Measurements from ENCODE around the gene VSIR. TPM values are rescaled to one million over a fixed set of nuclear protein-coding genes. Genes with fewer than 3 reads are reported as not detected.

VSIR gene
- total and polyA plus RNA-seq, 2 donors (not counting 1 experiment from before 2014, with no cell fraction given): 40.5 to 61.2 TPM

DNA sequence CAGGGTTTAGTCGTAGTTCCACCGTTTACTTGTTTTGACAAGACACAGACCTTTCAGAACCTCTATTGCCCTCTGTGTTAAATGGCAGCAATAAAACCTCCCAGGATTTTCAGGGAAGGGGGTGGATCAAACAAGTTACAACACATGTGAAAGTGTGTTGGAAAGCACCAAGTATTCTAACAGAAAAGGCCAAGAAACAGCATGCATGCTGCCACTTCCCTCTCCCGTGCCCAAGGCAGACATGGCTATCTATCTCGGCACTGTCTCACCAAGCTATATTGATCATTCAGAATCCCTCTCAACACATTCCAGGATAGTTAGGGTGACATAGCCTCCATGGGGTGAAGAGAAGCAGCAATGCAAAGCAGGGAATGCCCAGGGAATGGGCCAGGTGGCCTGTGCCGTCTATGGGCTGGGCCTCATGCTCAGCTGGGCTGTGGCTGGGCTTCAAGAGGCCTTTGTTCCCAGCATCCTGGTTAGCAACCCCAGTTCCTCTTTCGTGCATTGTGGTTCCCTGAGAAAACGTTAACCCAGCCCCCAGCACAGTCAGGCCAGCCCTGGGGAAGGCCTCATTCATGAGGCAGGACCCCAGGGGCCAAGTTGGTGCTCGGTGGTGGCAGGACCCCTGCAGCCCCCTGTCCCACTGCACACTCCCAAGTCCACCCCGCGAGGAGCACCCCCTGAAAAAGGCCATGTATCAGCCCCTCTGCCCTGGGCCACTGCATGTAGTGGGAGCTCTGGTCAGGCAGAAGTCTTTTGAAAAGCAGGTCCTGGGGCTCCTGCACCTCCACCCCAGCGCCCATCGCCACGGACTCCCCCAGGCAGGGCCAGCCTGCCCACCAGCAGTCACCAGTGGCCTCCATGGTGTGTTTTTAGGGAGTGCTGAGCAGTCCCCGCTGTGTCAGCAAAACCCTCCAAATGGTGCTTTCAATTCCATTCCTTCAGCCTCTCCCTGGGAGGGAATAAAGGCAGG lies 25.5 kb downstream of the VSIR start:
- 25% methylated on average over 8 of the region's 14 CpGs for WGBS (ENCODE audit: insufficient coverage)

More for the DNA sequence above, 25.5 kb downstream of the VSIR start:
- Mint-ChIP-seq H3K4me1 (peaks cover 81% of the 10 kb centered on the region), H3K27ac (peak overlapping the region; percentile 100), H3K9me3 (ENCODE audit: insufficient read depth) (no peaks in the 10 kb centered on the region), H3K4me3 (peak overlapping the region; percentile 84), H3K27me3 (no peaks in the 10 kb centered on the region)
- H3K4me2 ChIP-seq (replicated peaks; ENCODE audit: low read depth, low read length, poor library complexity, severe bottlenecking): peak overlapping the region; percentile 74
- peak overlapping the region; percentile 40 for H3K9ac ChIP-seq (ENCODE audit: low read length)
- ATAC-seq (ENCODE audit: low read depth): peak; percentile 9
- peak; percentile 64 for DNase-seq
- peaks cover 74 to 89% of the 10 kb centered on the region in 2 donors for H3K4me1 ChIP-seq (ENCODE audit: control insufficient read depth in 2 of 2, insufficient read depth in 2 of 2, low read length in 2 of 2)
- ChIA-PET POLR2A (interaction anchor here (1.2 to 2.4 kb wide), 9 partner anchors 9 to 52 kb away, joined by 3 to 9 read pairs (median 6); partner anchors contain the start of gene VSIR), CTCF (interaction anchor here (0.6 to 3.6 kb wide), 15 partner anchors 9 to 980 kb away, joined by 3 to 26 read pairs (median 6); partner anchors contain the start of gene VSIR)
- peak overlapping the region; percentile 30 for H2AFZ ChIP-seq (ENCODE audit: insufficient read depth, low read depth, low read length, poor library complexity, severe bottlenecking)
- intact Hi-C loops (cut with micrococcal nuclease): loop anchor here (1.0 kb wide), 4 partner anchors 21 to 54 kb away; partner anchors contain the start of gene VSIR
- peaks cover 0 to 8% (median 0%) of the 10 kb centered on the region in 3 donors for H3K9me3 ChIP-seq (ENCODE audit: control extremely low read depth in 1 of 3, control insufficient read depth in 2 of 3, insufficient read depth in 1 of 3, low read length in 2 of 3)
- peak overlapping the region; percentile 72 to 84 for H3K27ac ChIP-seq (ENCODE audit: low read length in 2 of 2)
- H3K27me3 ChIP-seq (replicated peaks in 1 of 4; ENCODE audit: control extremely low read depth in 1 of 4, control insufficient read depth in 3 of 4, insufficient read depth in 4 of 4, low read length in 3 of 4): no peaks in the 10 kb centered on the region
- TF ChIP-seq EZH2 (IDR thresholded peaks at IDR 0.05; ENCODE audit: borderline replicate concordance, insufficient read depth, low read depth, low read length, poor library complexity, severe bottlenecking): no peak
- TF ChIP-seq CTCF (IDR thresholded peaks at IDR 0.05): no peak
- no peaks in the 10 kb centered on the region for H3K79me2 ChIP-seq (ENCODE audit: control insufficient read depth, insufficient read depth, low read length)
- H4K20me1 ChIP-seq (ENCODE audit: control insufficient read depth, insufficient read depth, low read length, poor library complexity, severe bottlenecking): no peaks in the 10 kb centered on the region
- peaks cover 0 to 12% of the 10 kb centered on the region in 2 experiments for H3K36me3 ChIP-seq (replicated peaks in 1 of 2; ENCODE audit: control extremely low read depth in 1 of 2, control insufficient read depth in 1 of 2, extremely low read depth in 1 of 2, insufficient read depth in 2 of 2, low read length in 1 of 2)
- H3K4me3 ChIP-seq (ENCODE audit: control extremely low read depth in 1 of 5, extremely low read depth in 1 of 5, insufficient read depth in 1 of 5, low read depth in 2 of 5, low read length in 4 of 5): peak overlapping the region in 1 of 5 experiments; percentile 14
